ENCODE data around the gene VWC2L.

Gene VWC2L

GRCh38 chr2:214624166-214624760 is 213.4 kb downstream of the VWC2L start:
- H3K27me3 ChIP-seq (ENCODE audit: insufficient read depth, poor library complexity, severe bottlenecking): no peaks in the 10 kb centered on the region
- TF ChIP-seq REST (IDR thresholded peaks at IDR 0.05; ENCODE audit: insufficient replicate concordance, low read depth) (no peak), CTCF (IDR thresholded peaks at IDR 0.05; ENCODE audit: insufficient read depth, low read length) (no peak), POLR2AphosphoS5 (IDR thresholded peaks at IDR 0.05; ENCODE audit: low read depth) (no peak), SPI1 (IDR thresholded peaks at IDR 0.05; ENCODE audit: borderline replicate concordance, low read depth) (no peak), GABPA (IDR thresholded peaks at IDR 0.05; ENCODE audit: low read depth) (no peak)
- H3K4me3 ChIP-seq (replicated peaks; ENCODE audit: insufficient read depth, low read length): no peak overlapping the region
- H3K27ac ChIP-seq (replicated peaks): no peak overlapping the region
- DNase-seq (ENCODE audit: low read depth in 1 of 2, low spot score in 1 of 2): no peak

- no peak overlapping the region for H3K27ac ChIP-seq (replicated peaks)
- H3K4me3 ChIP-seq (replicated peaks; ENCODE audit: insufficient read depth, low read length): no peak overlapping the region
- no peak for TF ChIP-seq REST (IDR thresholded peaks at IDR 0.05; ENCODE audit: insufficient replicate concordance, low read depth)
- no peak for TF ChIP-seq CTCF (IDR thresholded peaks at IDR 0.05; ENCODE audit: insufficient read depth, low read length)
- TF ChIP-seq GABPA (IDR thresholded peaks at IDR 0.05; ENCODE audit: low read depth): no peak
- TF ChIP-seq POLR2AphosphoS5 (IDR thresholded peaks at IDR 0.05; ENCODE audit: low read depth): no peak
- no peak for TF ChIP-seq SPI1 (IDR thresholded peaks at IDR 0.05; ENCODE audit: borderline replicate concordance, low read depth)
- no peaks in the 10 kb centered on the region for H3K27me3 ChIP-seq (ENCODE audit: insufficient read depth, poor library complexity, severe bottlenecking)
- no peak for DNase-seq (ENCODE audit: low read depth in 1 of 2, low spot score in 1 of 2)
These were observed 217.2 kb downstream of the VWC2L start for GRCh38 chr2:214628091-214628490.

All from HL-60 (cell line).